Heart left ventricle (tissue), 16 donors: ENCODE results near the gene EMX2. TPM values are rescaled to one million over a fixed set of nuclear protein-coding genes. Genes with fewer than 3 reads are reported as not detected.

ENCODE experiments used
- ATAC-seq, 4 donors: fragments of 200-7000 bp; cut with Tn5 transposase; one replicate each; pipeline ENCODE4 v1.9.1; 2020 to 2022; ENCODE audit warnings: moderate library complexity in 4 of 4, mild to moderate bottlenecking in 3 of 4, moderate number of reproducible peaks in 1 of 4
- DNase-seq, 5 donors: peaks; one replicate each; pipeline ENCODE4 v3.0.0-alpha.2; 2020
- H3K27ac ChIP-seq, 12 donors: fragments of 200-600 bp; sonication (generic) in 4 of 12; one replicate each; pipeline versions ENCODE4 v1.5.0 to v1.8.0; 2016 to 2022; ENCODE audit warnings: mild to moderate bottlenecking in 2 of 12
- H3K27me3 ChIP-seq, 9 donors: fragments of 200-600 bp; sonication (generic) in 2 of 9; one replicate each; pipeline versions ENCODE4 v1.5.1 to v1.8.0; 2016 to 2022; ENCODE audit warnings: mild to moderate bottlenecking in 3 of 9
- H3K36me3 ChIP-seq, 9 donors: fragments of 200-600 bp; sonication (generic) in 2 of 9; one replicate each; pipeline versions ENCODE4 v1.5.0 to v1.8.0; 2018 to 2022; ENCODE audit warnings: mild to moderate bottlenecking in 2 of 9
- H3K4me1 ChIP-seq, 12 donors: fragments of 200-600 bp; sonication (generic) in 4 of 12; one replicate each; pipeline versions ENCODE4 v1.5.0 to v1.8.0; 2016 to 2022; ENCODE audit warnings: mild to moderate bottlenecking in 3 of 12
- H3K4me3 ChIP-seq, 12 donors: fragments of 200-600 bp; sonication (generic) in 4 of 12; one replicate each; pipeline versions ENCODE4 v1.5.0 to v1.8.0; 2017 to 2022; ENCODE audit warnings: mild to moderate bottlenecking in 9 of 12, moderate library complexity in 4 of 12
- H3K9me3 ChIP-seq, 12 donors: fragments of 200-600 bp; sonication (generic) in 4 of 12; one replicate each; pipeline versions ENCODE4 v1.5.0 to v1.8.0; 2016 to 2022; ENCODE audit warnings: mild to moderate bottlenecking in 1 of 12
- POLR2A ChIP-seq, 2 donors: fragments of 450-650 bp; IDR thresholded peaks; one replicate each; pipeline ENCODE4 v1.6.1; 2017; ENCODE audit warnings: antibody characterized with exemption in 2 of 2, mild to moderate bottlenecking in 2 of 2, moderate library complexity in 2 of 2
- WGBS, 4 donors: extraction: QIAGEN DNeasy Blood & Tissue Kit in 2 of 4; methylation state at CpG; one replicate each; pipeline versions ENCODE4 v1.1.5 to v1.1.7; 2013 to 2018; 5-methylcytosine and 5-hydroxymethylcytosine counted together
- intact Hi-C, 10 donors: fragments of 100-400 bp; cut with DNase I; formaldehyde crosslinking; loops; one replicate each; pipeline versions ENCODE4 v1.11.1 to v1.14.2; 2022
- polyA plus RNA-seq, 2 donors: library from polyadenylated mRNA; stranded (reverse); fragments of 200-250 nt; gene quantifications; one replicate each; pipeline ENCODE4 v1.2.3, GENCODE V29; 2013
- total RNA-seq, 9 donors: library from RNA; depleted of rRNA in 2 of 9; stranded (reverse); fragments of >200 nt in 2 of 9; fragmentation: NEBNext Ultra II Directional in 3 of 9; extraction: Animal tissue kit (Norgen Biotek cat#: 25700) in 3 of 9; gene quantifications; one replicate each; pipeline versions ENCODE4 v1.1.0 to v1.2.4, GENCODE V29; 2016 to 2023
- TF ChIP-seq, protein P1 (sequence below), 12 donors: fragments of 200-600 bp; sonication (generic) in 4 of 12; IDR thresholded peaks; one replicate each; pipeline versions ENCODE4 v1.5.0 to v1.8.0; 2018 to 2022; ENCODE audit warnings: antibody characterized with exemption in 12 of 12, mild to moderate bottlenecking in 5 of 12
- donor health status: ischemic (EF 13 %, LVEDD 7.1; RV severe dilation, severe dysfunction).
- donor health status: healthy with polysubstance abuse.
- donor health status: DM: no; HTN: yes; CAD: no.
- donor health status: DM: no; HTN: no; CAD: no.
- donor health status: ischemic (EF 25% LVEDD 6.9; RV normal size, moderate dysfunction).
- donor health status: ischemic (EF 25% LVEDD 5.7; RV mildly dilated, moderate dysfunction).
- donor health status: healthy.
- donor health status: DM: yes; HTN: yes; CAD: no.
- donor health status: ischemic (EF 35%, LVEDD 5.7; RV mildly dilated, moderate dysfunction).
- donor health status: nonischemic (EF 11% LVEDD 7.7; RV severe dilation, severe dysfunction).
- donor health status: DM: yes; HTN: yes; CAD: no.
- donor health status: PGD.
- donor health status: ischemic (EF 29% LVEDD 5.4; RV normal size, mild dysfunction).
- donor health status: nonischemic (EF 23%, LVEDD 6.1; RV moderate dilation, normal function).

Gene EMX2
- total and polyA plus RNA-seq, 11 donors: 0.06 to 0.54 (median 0.19) TPM; not detected in 4

DNA sequence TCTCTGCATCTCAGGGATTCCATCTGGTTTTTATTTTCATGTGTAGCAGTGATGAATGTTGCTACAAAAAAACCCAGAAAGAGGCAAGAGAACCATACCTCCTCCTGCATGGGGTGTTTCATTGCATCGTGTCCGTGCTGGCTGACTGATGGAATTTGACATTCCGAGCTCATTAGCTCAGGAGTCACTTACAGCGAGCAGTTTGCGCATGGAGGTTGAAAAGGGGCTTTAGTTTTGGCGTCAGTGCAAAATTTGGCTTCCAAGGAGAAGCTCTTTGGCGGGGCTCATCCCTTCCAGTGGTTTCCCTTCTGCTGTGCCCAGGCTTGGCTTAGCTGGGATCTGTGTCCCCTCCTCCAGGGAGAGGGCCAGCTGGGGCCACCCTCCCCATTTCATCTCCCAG lies 25.8 kb downstream of the EMX2 start:
- TF ChIP-seq, protein P1, sequence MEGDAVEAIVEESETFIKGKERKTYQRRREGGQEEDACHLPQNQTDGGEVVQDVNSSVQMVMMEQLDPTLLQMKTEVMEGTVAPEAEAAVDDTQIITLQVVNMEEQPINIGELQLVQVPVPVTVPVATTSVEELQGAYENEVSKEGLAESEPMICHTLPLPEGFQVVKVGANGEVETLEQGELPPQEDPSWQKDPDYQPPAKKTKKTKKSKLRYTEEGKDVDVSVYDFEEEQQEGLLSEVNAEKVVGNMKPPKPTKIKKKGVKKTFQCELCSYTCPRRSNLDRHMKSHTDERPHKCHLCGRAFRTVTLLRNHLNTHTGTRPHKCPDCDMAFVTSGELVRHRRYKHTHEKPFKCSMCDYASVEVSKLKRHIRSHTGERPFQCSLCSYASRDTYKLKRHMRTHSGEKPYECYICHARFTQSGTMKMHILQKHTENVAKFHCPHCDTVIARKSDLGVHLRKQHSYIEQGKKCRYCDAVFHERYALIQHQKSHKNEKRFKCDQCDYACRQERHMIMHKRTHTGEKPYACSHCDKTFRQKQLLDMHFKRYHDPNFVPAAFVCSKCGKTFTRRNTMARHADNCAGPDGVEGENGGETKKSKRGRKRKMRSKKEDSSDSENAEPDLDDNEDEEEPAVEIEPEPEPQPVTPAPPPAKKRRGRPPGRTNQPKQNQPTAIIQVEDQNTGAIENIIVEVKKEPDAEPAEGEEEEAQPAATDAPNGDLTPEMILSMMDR (IDR thresholded peaks at IDR 0.05): no peak
- no peak for TF ChIP-seq POLR2A (IDR thresholded peaks at IDR 0.05)
- H3K4me3 ChIP-seq: no peak overlapping the region
- WGBS, 4 donors: 64 to 84% (median 70%) methylated on average over 7 of the region's 7 CpGs

DNA sequence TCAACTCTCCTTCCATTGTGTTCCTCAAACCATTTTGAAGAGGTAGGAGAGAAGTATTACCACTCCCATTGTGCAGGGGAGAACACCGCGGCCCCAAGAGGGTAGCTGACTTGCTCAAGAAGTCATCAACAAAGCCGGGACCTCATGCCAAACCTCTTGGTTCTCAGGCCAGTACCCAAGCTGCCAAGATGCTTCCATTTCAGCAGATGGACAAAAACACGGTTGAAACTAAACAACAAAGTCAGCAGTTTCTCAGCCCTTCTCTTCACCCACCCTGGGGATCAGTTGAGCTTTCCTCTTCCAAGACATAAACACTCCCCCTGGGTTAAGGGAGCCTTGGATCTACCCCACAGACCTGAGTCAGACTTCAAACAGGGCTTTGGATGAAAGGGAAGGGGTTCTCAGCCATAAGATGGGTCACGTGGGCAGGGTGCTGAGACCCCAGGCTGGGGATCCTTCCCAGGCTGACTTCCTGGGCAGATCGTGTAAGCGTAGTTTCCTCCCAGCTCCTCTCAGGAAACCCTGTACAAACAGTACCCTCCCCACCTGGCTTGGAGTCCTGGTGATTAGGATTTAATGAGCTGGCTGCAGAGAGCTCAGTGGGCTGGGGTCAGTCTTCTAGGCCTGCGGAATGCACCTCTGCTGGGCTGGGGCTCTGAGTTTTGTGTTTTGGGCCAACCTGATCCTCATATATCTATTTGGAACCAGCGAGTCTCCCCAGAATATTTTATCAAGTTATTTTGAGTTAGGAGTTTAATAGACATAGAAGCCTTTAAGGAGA lies 27.3 kb downstream of the EMX2 start:
- DNase-seq (no peak), ATAC-seq (no peak)
- no peaks in the 10 kb centered on the region for H3K4me1 ChIP-seq
- H3K4me3 ChIP-seq: no peak overlapping the region
- no peaks in the 10 kb centered on the region for H3K36me3 ChIP-seq
- intact Hi-C loops: no loop called here
- H3K27ac ChIP-seq: no peak overlapping the region
- TF ChIP-seq POLR2A (IDR thresholded peaks at IDR 0.05): no peak
- TF ChIP-seq, protein P1 (IDR thresholded peaks at IDR 0.05): no peak
- 46 to 56% (median 53%) methylated on average over 9 of the region's 9 CpGs for WGBS, 4 donors
- H3K27me3 ChIP-seq: peaks cover 0 to 63% (median 8%) of the 10 kb centered on the region in 9 donors
- no peaks in the 10 kb centered on the region for H3K9me3 ChIP-seq

More for the DNA sequence above, 25.8 kb downstream of the EMX2 start:
- ATAC-seq (no peak), DNase-seq (no peak)
- Histone ChIP-seq H3K4me1 (no peaks in the 10 kb centered on the region), H3K27me3 (peaks cover 0 to 62% (median 8%) of the 10 kb centered on the region in 9 donors), H3K36me3 (no peaks in the 10 kb centered on the region), H3K9me3 (no peaks in the 10 kb centered on the region), H3K27ac (no peak overlapping the region)
- intact Hi-C loops: no loop called here

DNA sequence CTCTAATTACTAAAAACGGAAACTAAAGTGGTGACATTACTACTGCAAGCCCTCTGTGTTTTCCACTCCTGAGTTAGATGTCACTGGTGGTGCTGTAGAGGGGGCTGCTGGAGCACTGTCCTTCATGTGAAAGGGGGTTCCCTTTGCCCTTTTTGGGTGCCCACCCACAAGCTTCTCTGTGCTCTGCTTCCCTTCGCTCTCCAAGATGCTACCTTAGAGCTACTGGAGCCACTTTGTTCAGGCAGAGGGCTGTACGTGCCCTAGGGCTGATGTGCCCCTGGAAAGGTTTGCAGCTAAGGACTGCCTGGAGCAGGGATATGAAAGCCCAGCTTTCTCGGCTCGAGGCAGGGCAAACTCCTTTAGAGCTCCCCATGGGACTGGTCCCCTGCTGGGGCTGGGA lies 28.3 kb downstream of the EMX2 start:
- H3K27ac ChIP-seq: no peak overlapping the region
- H3K4me3 ChIP-seq: no peak overlapping the region
- 48 to 66% (median 58%) methylated on average over 4 to 5 of the region's 5 CpGs for WGBS, 4 donors
- ATAC-seq (no peak), DNase-seq (no peak)
- intact Hi-C loops: no loop called here
- TF ChIP-seq, protein P1 (IDR thresholded peaks at IDR 0.05): no peak
- no peaks in the 10 kb centered on the region for H3K4me1 ChIP-seq
- H3K9me3 ChIP-seq: no peaks in the 10 kb centered on the region
- no peaks in the 10 kb centered on the region for H3K36me3 ChIP-seq
- H3K27me3 ChIP-seq: peaks cover 0 to 54% (median 7%) of the 10 kb centered on the region in 9 donors

DNA sequence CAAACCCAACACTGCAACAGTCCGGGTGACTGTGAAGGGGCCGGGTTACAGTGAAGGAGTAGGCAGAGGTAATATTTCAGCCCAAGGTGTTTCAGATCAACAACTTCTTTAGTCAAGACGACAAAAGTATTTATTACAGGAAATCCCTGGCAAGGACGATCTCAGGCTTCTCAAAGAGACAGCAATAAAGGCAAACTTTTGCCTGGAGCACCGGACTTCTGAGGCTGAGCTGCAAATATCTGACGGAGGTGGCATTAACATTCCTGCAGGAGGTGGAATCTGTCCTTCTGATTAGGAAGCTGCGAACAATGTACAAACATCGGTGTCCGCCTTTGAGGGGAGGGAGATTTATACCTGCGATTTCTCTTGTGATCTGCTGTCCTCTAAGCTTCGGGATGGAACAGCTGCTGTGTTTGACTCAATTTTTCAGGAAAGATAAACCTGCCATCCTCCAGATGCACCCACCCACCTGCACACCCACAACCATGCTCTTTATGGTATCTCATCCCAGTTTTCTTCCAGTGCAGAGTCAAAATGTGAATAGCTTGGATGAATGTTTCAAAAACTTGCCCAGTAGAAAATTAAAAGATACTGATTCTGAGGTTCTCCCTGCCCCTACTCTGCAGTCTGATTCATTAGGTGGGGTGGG lies 32.1 kb downstream of the EMX2 start:
- Histone ChIP-seq H3K27ac (no peak overlapping the region), H3K4me3 (no peak overlapping the region), H3K9me3 (no peaks in the 10 kb centered on the region), H3K27me3 (peaks cover 0 to 50% (median under 1%) of the 10 kb centered on the region in 9 donors), H3K4me1 (no peaks in the 10 kb centered on the region), H3K36me3 (no peaks in the 10 kb centered on the region)
- 59 to 72% (median 69%) methylated on average over 11 of the region's 11 CpGs for WGBS, 4 donors
- DNase-seq (no peak), ATAC-seq (no peak)
- no peak for TF ChIP-seq POLR2A (IDR thresholded peaks at IDR 0.05)
- TF ChIP-seq, protein P1 (IDR thresholded peaks at IDR 0.05): no peak
- intact Hi-C loops: no loop called here
